GM12878 (cell line): Measurements from ENCODE around the gene THBS1.

Source experiments
- BHLHE40 ChIP-seq, 2 experiments: fragments of 450-650 bp in 1 of 2; IDR thresholded peaks; 2 replicates each; pipeline ENCODE4 v1.6.1; 2011 to 2017; ENCODE audit warnings: low read depth in 2 of 2, borderline replicate concordance in 1 of 2, improper control_type of control experiment in 1 of 2, low read length in 1 of 2, mild to moderate bottlenecking in 1 of 2
- CHD2 ChIP-seq: IDR thresholded peaks from 2 replicates; pipeline ENCODE4 v1.6.1; 2011; ENCODE audit warnings: low read depth, low read length, improper control_type of control experiment, borderline replicate concordance
- EZH2 ChIP-seq: IDR thresholded peaks from 2 replicates; pipeline ENCODE4 v1.6.1; 2012; ENCODE audit warnings: low read depth, mild to moderate bottlenecking, control low read depth, inconsistent platforms, low read length, borderline replicate concordance; ENCODE audit not compliant: control insufficient read depth
- GATAD2B ChIP-seq: fragments of 450-650 bp; conservative IDR thresholded peaks from 2 replicates; pipeline ENCODE4 v1.6.1; 2017; ENCODE audit warnings: low read depth, mild to moderate bottlenecking, moderate library complexity
- KDM1A ChIP-seq: fragments of 200-600 bp; sonication (generic); IDR thresholded peaks from 2 replicates; pipeline ENCODE4 v1.6.1; 2016; ENCODE audit warnings: borderline replicate concordance
- POLR2A ChIP-seq: IDR thresholded peaks from 2 replicates; pipeline ENCODE4 v1.6.1; 2011; ENCODE audit warnings: low read depth, mild to moderate bottlenecking, low read length
- RAD21 ChIP-seq: IDR thresholded peaks from 2 replicates; pipeline ENCODE4 v1.6.1; 2011; ENCODE audit warnings: mild to moderate bottlenecking, low read depth, low read length, moderate library complexity; ENCODE audit not compliant: insufficient read depth
- RUNX3 ChIP-seq: IDR thresholded peaks from 2 replicates; pipeline ENCODE4 v1.6.1; 2012; ENCODE audit warnings: low read length, inconsistent platforms
- SRF ChIP-seq, 2 experiments: IDR thresholded peaks; 2 replicates each; pipeline ENCODE4 v1.6.1; 2011; ENCODE audit warnings: low read depth in 2 of 2, low read length in 2 of 2, mild to moderate bottlenecking in 1 of 2, moderate library complexity in 1 of 2
- TAF1 ChIP-seq: IDR thresholded peaks from 2 replicates; pipeline ENCODE4 v1.6.1; 2011; ENCODE audit warnings: mild to moderate bottlenecking, low read depth, low read length, borderline replicate concordance
- TF ChIP-seq, protein P1 (sequence below): IDR thresholded peaks from 2 replicates; pipeline ENCODE4 v1.6.1; 2011; ENCODE audit warnings: low read depth, mild to moderate bottlenecking, low read length, moderate library complexity, borderline replicate concordance; ENCODE audit errors: extremely low read depth
- TF ChIP-seq, protein P2 (sequence below), 3 experiments: IDR thresholded peaks in 2 of 3; conservative IDR thresholded peaks in 1 of 3; 2 replicates each; pipeline ENCODE4 v1.5.1; 2011; ENCODE audit warnings: low read depth in 3 of 3, low read length in 3 of 3, mild to moderate bottlenecking in 3 of 3, control low read depth in 2 of 3, moderate library complexity in 2 of 3, inconsistent platforms in 1 of 3, mixed read lengths in 1 of 3; ENCODE audit not compliant: control insufficient read depth in 2 of 3, insufficient read depth in 1 of 3; ENCODE audit errors: extremely low read depth in 1 of 3

DNA sequence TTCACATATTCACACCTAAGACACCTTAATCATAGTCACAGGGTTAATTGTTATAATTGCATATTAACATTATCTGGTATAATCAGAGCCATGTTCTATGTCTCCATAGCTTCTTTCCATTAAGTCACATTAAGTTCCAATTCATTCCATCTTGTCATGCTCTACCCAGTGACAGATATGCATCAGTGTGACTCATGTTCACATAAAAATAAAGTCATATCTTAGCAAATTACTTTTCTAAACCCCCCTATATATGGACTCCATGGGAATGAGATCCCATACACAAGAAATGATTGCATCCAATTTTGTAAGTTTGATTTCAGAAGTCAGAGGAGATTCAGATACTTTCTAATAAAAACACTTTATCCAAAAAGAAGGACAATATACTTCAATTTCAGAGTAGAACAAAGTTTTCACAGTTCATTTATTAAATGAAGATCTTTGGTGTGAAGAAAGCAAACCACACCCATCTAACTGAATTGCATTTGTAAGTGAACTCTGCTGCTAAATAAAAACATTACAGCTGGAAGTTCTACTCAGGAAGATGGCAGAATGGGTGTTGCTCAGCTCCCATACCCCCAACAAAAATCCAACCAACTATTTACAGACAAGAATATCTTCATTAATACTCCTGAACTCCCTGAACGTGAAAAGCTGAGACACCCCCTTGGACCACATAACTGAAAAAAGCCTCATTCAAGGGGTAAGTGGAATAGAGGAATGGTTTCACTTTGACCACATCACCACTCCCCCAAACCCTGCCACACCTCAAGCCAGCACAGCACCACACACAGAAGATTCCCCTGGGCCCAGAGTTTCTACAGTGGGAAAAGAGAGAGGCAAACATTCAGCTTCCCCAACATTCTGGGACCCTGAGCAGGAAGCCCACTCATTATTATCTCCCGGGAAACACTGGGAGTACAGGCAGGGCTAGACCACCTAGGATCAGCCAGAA is 27.6 kb downstream of the THBS1 start:
- TF ChIP-seq BHLHE40 (IDR thresholded peaks at IDR 0.05; ENCODE audit: borderline replicate concordance in 1 of 2, low read depth in 2 of 2, low read length in 1 of 2) = no peak
- no peak for TF ChIP-seq RAD21
- TF ChIP-seq, protein P1, sequence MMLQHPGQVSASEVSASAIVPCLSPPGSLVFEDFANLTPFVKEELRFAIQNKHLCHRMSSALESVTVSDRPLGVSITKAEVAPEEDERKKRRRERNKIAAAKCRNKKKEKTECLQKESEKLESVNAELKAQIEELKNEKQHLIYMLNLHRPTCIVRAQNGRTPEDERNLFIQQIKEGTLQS = no peak
- TF ChIP-seq, protein P2, sequence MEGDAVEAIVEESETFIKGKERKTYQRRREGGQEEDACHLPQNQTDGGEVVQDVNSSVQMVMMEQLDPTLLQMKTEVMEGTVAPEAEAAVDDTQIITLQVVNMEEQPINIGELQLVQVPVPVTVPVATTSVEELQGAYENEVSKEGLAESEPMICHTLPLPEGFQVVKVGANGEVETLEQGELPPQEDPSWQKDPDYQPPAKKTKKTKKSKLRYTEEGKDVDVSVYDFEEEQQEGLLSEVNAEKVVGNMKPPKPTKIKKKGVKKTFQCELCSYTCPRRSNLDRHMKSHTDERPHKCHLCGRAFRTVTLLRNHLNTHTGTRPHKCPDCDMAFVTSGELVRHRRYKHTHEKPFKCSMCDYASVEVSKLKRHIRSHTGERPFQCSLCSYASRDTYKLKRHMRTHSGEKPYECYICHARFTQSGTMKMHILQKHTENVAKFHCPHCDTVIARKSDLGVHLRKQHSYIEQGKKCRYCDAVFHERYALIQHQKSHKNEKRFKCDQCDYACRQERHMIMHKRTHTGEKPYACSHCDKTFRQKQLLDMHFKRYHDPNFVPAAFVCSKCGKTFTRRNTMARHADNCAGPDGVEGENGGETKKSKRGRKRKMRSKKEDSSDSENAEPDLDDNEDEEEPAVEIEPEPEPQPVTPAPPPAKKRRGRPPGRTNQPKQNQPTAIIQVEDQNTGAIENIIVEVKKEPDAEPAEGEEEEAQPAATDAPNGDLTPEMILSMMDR (IDR thresholded peaks at IDR 0.05 in 2 of 3, conservative IDR thresholded peaks at IDR 0.05 in 1 of 3; ENCODE audit: control insufficient read depth in 2 of 3, extremely low read depth in 1 of 3, insufficient read depth in 1 of 3, low read depth in 3 of 3, low read length in 3 of 3) = no peak
- TF ChIP-seq POLR2A = no peak
- no peak for TF ChIP-seq EZH2
- no peak for TF ChIP-seq TAF1
- no peak for TF ChIP-seq CHD2
- TF ChIP-seq GATAD2B = no peak
- TF ChIP-seq RUNX3 = no peak
- no peak for TF ChIP-seq SRF (IDR thresholded peaks at IDR 0.05; ENCODE audit: low read depth in 2 of 2, low read length in 2 of 2)
- TF ChIP-seq KDM1A = no peak
